CD8-positive, alpha-beta memory T cell (primary cell): ENCODE data around the gene STIL. TPM values are rescaled to one million over a fixed set of nuclear protein-coding genes. Genes with fewer than 3 reads are reported as not detected.

Source experiments
- CTCF ChIA-PET: fragments of 350-600 bp; sonication (Branson Sonifier 250); formaldehyde crosslinking; loops from one replicate; lab custom pipeline; 2021; ENCODE audit warnings: antibody characterized with exemption; lab: Charles Lee
- POLR2A ChIA-PET: fragments of 350-600 bp; sonication (Branson Sonifier 250); formaldehyde crosslinking; loops from one replicate; lab custom pipeline; 2021; ENCODE audit warnings: antibody characterized with exemption; lab: Charles Lee
- DNase-seq, 5 donors: peaks; one replicate each; pipeline versions ENCODE4 v3.0.0 to v3.0.0-alpha.2; 2020 to 2022; ENCODE audit warnings: mixed read lengths in 1 of 5
- H3K27ac ChIP-seq: one replicate; pipeline ENCODE4 v1.7.0; 2013; ENCODE audit warnings: low read depth, mild to moderate bottlenecking, low read length, moderate library complexity
- H3K27me3 ChIP-seq: 2 replicates; pipeline ENCODE4 v1.7.0; 2013; ENCODE audit warnings: low read length, mild to moderate bottlenecking; ENCODE audit not compliant: insufficient read depth, poor library complexity, severe bottlenecking
- H3K36me3 ChIP-seq: 2 replicates; pipeline ENCODE4 v1.7.0; 2013; ENCODE audit warnings: mild to moderate bottlenecking, low read length, moderate library complexity; ENCODE audit not compliant: insufficient read depth
- H3K4me1 ChIP-seq: 2 replicates; pipeline ENCODE4 v1.7.0; 2013; ENCODE audit warnings: mild to moderate bottlenecking, low read length, moderate library complexity; ENCODE audit not compliant: insufficient read depth
- H3K4me3 ChIP-seq: 2 replicates; pipeline ENCODE4 v1.7.0; 2013; ENCODE audit warnings: mild to moderate bottlenecking, low read length
- H3K9me3 ChIP-seq: 2 replicates; pipeline ENCODE4 v1.7.0; 2013; ENCODE audit warnings: mild to moderate bottlenecking, low read length
- H3K27ac Mint-ChIP-seq, 8 donors: one replicate each; pipeline ENCODE4 v1.8.0; 2020 to 2021; ENCODE audit warnings: mixed read lengths in 8 of 8, mild to moderate bottlenecking in 6 of 8, inconsistent platforms in 3 of 8, moderate library complexity in 3 of 8
- H3K27me3 Mint-ChIP-seq, 2 donors: one replicate each; pipeline ENCODE4 v1.8.0; 2020 to 2021; ENCODE audit warnings: mixed read lengths in 2 of 2, mild to moderate bottlenecking in 1 of 2, moderate library complexity in 1 of 2
- H3K36me3 Mint-ChIP-seq, 3 donors: one replicate each; pipeline ENCODE4 v1.8.0; 2020 to 2021; ENCODE audit warnings: mixed read lengths in 3 of 3, inconsistent platforms in 1 of 3, mild to moderate bottlenecking in 1 of 3
- H3K4me1 Mint-ChIP-seq, 3 donors: one replicate each; pipeline ENCODE4 v1.8.0; 2020 to 2021; ENCODE audit warnings: mixed read lengths in 3 of 3, inconsistent platforms in 1 of 3, mild to moderate bottlenecking in 1 of 3
- H3K4me3 Mint-ChIP-seq, 7 donors: one replicate each; pipeline ENCODE4 v1.8.0; 2020 to 2021; ENCODE audit warnings: mixed read lengths in 7 of 7, mild to moderate bottlenecking in 6 of 7, moderate library complexity in 4 of 7, inconsistent platforms in 2 of 7
- H3K9me3 Mint-ChIP-seq, 5 donors: one replicate each; pipeline ENCODE4 v1.8.0; 2020 to 2022; ENCODE audit warnings: mixed read lengths in 5 of 5, mild to moderate bottlenecking in 3 of 5, moderate library complexity in 2 of 5, inconsistent platforms in 1 of 5
- polyA plus RNA-seq: library from polyadenylated mRNA; unstranded; fragments of 300-500 nt; fragmentation: Illumina TruSeq; gene quantifications from one replicate; pipeline ENCODE4 v1.2.3, GENCODE V29; 2021
- total RNA-seq, 2 experiments: library from RNA; stranded (reverse); gene quantifications; one replicate each; pipeline ENCODE4 v1.2.3, GENCODE V29; 2021

Gene STIL
- total and polyA plus RNA-seq, 3 experiments from 2014 or later = 0.15 to 19.1 (median 18.4) TPM

- Histone ChIP-seq H3K9me3 (no peaks in the 10 kb centered on the region), H3K36me3 (no peaks in the 10 kb centered on the region), H3K4me3 (no peak overlapping the region), H3K4me1 (no peaks in the 10 kb centered on the region), H3K27me3 (no peaks in the 10 kb centered on the region), H3K27ac (no peak overlapping the region)
- Mint-ChIP-seq H3K9me3 (no peaks in the 10 kb centered on the region), H3K27me3 (peaks cover 8 to 16% of the 10 kb centered on the region in 2 donors), H3K27ac (no peak overlapping the region), H3K4me1 (no peaks in the 10 kb centered on the region), H3K36me3 (no peaks in the 10 kb centered on the region), H3K4me3 (no peak overlapping the region)
- DNase-seq = no peak
- POLR2A ChIA-PET = no interaction called here
- CTCF ChIA-PET = interaction anchor here (1.5 to 2.6 kb wide), 2 partner anchors 20 to 21 kb away, joined by 3 to 7 read pairs; no protein-coding TSS in a partner anchor
Measured at GRCh38 chr1:47213230-47213963, 100.5 kb downstream of the STIL start.

DNA sequence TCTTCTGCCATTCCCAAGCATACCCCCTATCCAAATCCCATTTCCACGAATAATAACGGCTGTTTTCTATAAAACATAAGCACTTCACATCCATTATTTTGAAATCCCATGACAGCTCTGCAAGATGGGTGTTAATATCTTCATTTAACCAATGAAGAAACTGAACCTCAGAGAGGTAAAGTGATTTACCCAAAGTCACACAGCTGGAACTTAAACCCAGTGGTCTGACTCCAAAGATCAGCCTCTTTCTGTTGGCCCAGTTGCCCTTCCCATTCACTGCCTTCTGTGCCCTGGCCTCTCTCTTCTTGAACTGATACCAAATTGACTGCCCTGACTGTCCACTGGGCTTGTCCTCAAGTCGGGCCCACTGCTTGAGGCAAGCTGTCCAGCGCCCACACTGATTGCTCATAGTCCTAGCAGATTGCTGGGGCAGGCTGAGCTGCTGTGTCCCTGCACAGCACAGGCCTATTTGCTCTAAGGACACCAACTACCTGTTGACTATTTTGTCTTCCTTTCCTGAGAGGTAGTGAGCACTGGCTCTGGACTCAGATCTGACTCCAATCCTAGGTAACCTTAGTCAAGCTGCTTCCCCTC is 101.2 kb downstream of the STIL start:
- Mint-ChIP-seq H3K27ac (no peak overlapping the region), H3K4me1 (no peaks in the 10 kb centered on the region), H3K36me3 (no peaks in the 10 kb centered on the region), H3K27me3 (peaks cover 9 to 16% of the 10 kb centered on the region in 2 donors), H3K9me3 (no peaks in the 10 kb centered on the region), H3K4me3 (no peak overlapping the region)
- Histone ChIP-seq H3K27me3 (no peaks in the 10 kb centered on the region), H3K9me3 (no peaks in the 10 kb centered on the region), H3K36me3 (no peaks in the 10 kb centered on the region), H3K27ac (no peak overlapping the region), H3K4me3 (no peak overlapping the region), H3K4me1 (no peaks in the 10 kb centered on the region)
- CTCF ChIA-PET = interaction anchor here (2.6 kb wide), 1 partner anchor 20 kb away, joined by 7 read pairs; no protein-coding TSS in a partner anchor
- DNase-seq = no peak
- POLR2A ChIA-PET = no interaction called here

DNA sequence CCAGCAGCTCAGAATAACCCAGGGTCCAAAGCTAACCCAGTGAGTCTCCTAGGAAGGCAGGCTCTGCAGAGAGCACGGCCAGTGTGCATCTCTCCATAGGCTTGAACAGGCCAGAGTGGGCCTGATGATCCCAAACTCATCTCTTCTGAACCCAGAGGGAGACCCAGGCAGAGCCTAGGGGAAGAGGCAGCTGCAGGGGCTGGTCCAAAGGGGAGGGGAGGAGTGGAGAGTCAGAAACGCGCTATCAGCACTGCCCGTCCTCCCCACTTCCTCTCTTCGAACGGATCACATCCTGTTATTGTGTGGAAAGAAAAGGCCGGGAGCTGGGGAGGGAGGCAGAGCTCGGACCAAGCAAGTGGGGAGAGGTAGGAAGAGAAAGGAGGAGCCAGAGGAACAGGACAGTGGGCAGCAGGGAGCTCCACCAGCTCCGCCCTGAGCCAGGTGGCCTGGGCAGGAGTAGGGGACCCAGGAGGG is 102.1 kb downstream of the STIL start:
- Mint-ChIP-seq H3K4me1 (no peaks in the 10 kb centered on the region), H3K4me3 (no peak overlapping the region)
- CTCF ChIA-PET = interaction anchor here (2.6 kb wide), 1 partner anchor 19 kb away, joined by 7 read pairs; no protein-coding TSS in a partner anchor

GRCh38 chr1:47210666-47211065 is 103.3 kb downstream of the STIL start:
- Histone ChIP-seq H3K9me3 (no peaks in the 10 kb centered on the region), H3K27ac (no peak overlapping the region), H3K27me3 (no peaks in the 10 kb centered on the region), H3K4me3 (no peak overlapping the region), H3K4me1 (no peaks in the 10 kb centered on the region), H3K36me3 (no peaks in the 10 kb centered on the region)
- no peak overlapping the region for H3K4me3 Mint-ChIP-seq
- no peaks in the 10 kb centered on the region for H3K36me3 Mint-ChIP-seq
- H3K4me1 Mint-ChIP-seq = no peaks in the 10 kb centered on the region
- CTCF ChIA-PET = interaction anchor here (2.6 kb wide), 1 partner anchor 18 kb away, joined by 7 read pairs; no protein-coding TSS in a partner anchor
- H3K27me3 Mint-ChIP-seq = peaks cover 9 to 23% of the 10 kb centered on the region in 2 donors
- DNase-seq = no peak
- POLR2A ChIA-PET = no interaction called here
- H3K27ac Mint-ChIP-seq = no peak overlapping the region
- H3K9me3 Mint-ChIP-seq = no peaks in the 10 kb centered on the region

More for the DNA sequence above, 102.1 kb downstream of the STIL start:
- H3K36me3 Mint-ChIP-seq = no peaks in the 10 kb centered on the region
- H3K9me3 ChIP-seq = no peaks in the 10 kb centered on the region
- H3K27ac Mint-ChIP-seq = no peak overlapping the region
- H3K4me3 ChIP-seq = no peak overlapping the region
- POLR2A ChIA-PET = no interaction called here
- no peaks in the 10 kb centered on the region for H3K9me3 Mint-ChIP-seq
- H3K4me1 ChIP-seq = no peaks in the 10 kb centered on the region
- H3K27me3 ChIP-seq = no peaks in the 10 kb centered on the region
- H3K27ac ChIP-seq = no peak overlapping the region
- H3K27me3 Mint-ChIP-seq = peaks cover 9 to 19% of the 10 kb centered on the region in 2 donors
- no peaks in the 10 kb centered on the region for H3K36me3 ChIP-seq
- no peak for DNase-seq

- H3K36me3 Mint-ChIP-seq = no peaks in the 10 kb centered on the region
- H3K27me3 Mint-ChIP-seq = peaks cover 13 to 23% of the 10 kb centered on the region in 2 donors
- no peak overlapping the region for H3K27ac Mint-ChIP-seq
- H3K4me3 ChIP-seq = no peak overlapping the region
- no peak for DNase-seq
- H3K9me3 Mint-ChIP-seq = no peaks in the 10 kb centered on the region
- no peaks in the 10 kb centered on the region for H3K27me3 ChIP-seq
- H3K4me1 ChIP-seq = no peaks in the 10 kb centered on the region
- POLR2A ChIA-PET = no interaction called here
- no peaks in the 10 kb centered on the region for H3K36me3 ChIP-seq
- H3K27ac ChIP-seq = no peak overlapping the region
- H3K4me1 Mint-ChIP-seq = no peaks in the 10 kb centered on the region
- CTCF ChIA-PET = no interaction called here
- no peaks in the 10 kb centered on the region for H3K9me3 ChIP-seq
- H3K4me3 Mint-ChIP-seq = no peak overlapping the region
Measured at GRCh38 chr1:47209725-47210325, 104.1 kb downstream of the STIL start.

GRCh38 chr1:47209091-47209490 is 104.9 kb downstream of the STIL start:
- Histone ChIP-seq H3K27ac (no peak overlapping the region), H3K27me3 (no peaks in the 10 kb centered on the region), H3K36me3 (no peaks in the 10 kb centered on the region), H3K9me3 (no peaks in the 10 kb centered on the region), H3K4me3 (no peak overlapping the region), H3K4me1 (no peaks in the 10 kb centered on the region)
- H3K9me3 Mint-ChIP-seq = no peaks in the 10 kb centered on the region
- no peak for DNase-seq
- peaks cover 16 to 28% of the 10 kb centered on the region in 2 donors for H3K27me3 Mint-ChIP-seq
- no peaks in the 10 kb centered on the region for H3K36me3 Mint-ChIP-seq
- POLR2A ChIA-PET = no interaction called here
- no peaks in the 10 kb centered on the region for H3K4me1 Mint-ChIP-seq
- H3K27ac Mint-ChIP-seq = no peak overlapping the region
- H3K4me3 Mint-ChIP-seq = no peak overlapping the region
- CTCF ChIA-PET = no interaction called here

GRCh38 chr1:47208374-47208850 is 105.5 kb downstream of the STIL start:
- CTCF ChIA-PET = no interaction called here
- H3K36me3 Mint-ChIP-seq = no peaks in the 10 kb centered on the region
- no peak for DNase-seq
- no peak overlapping the region for H3K4me3 Mint-ChIP-seq
- no peaks in the 10 kb centered on the region for H3K36me3 ChIP-seq
- no peaks in the 10 kb centered on the region for H3K9me3 Mint-ChIP-seq
- POLR2A ChIA-PET = no interaction called here
- H3K27ac ChIP-seq = no peak overlapping the region
- no peaks in the 10 kb centered on the region for H3K4me1 ChIP-seq
- peaks cover 0 to 3% (median under 1%) of the 10 kb centered on the region in 3 donors for H3K4me1 Mint-ChIP-seq
- no peak overlapping the region for H3K4me3 ChIP-seq
- H3K27me3 ChIP-seq = no peaks in the 10 kb centered on the region
- H3K27ac Mint-ChIP-seq = no peak overlapping the region
- peaks cover 18 to 35% of the 10 kb centered on the region in 2 donors for H3K27me3 Mint-ChIP-seq
- H3K9me3 ChIP-seq = no peaks in the 10 kb centered on the region
